Activated T-cell treated with anti-CD3 and anti-CD28 coated beads, Interleukin-2, amount 50 U/mL, for 24 hours (primary cell): Measurements from ENCODE around the gene NRF1.
"Not testable (repeated sequence)": the region's sequence is repeated elsewhere in the genome, so short reads cannot be mapped to it uniquely, and the experiment has no call there.

Source experiments
- DNase-seq: peaks from one replicate; pipeline ENCODE4 v3.0.0-alpha.2; 2020
- H3K27ac Mint-ChIP-seq: 2 replicates; pipeline ENCODE4 v1.8.0; 2020; ENCODE audit warnings: mild to moderate bottlenecking, mixed read lengths
- H3K27me3 Mint-ChIP-seq: 2 replicates; pipeline ENCODE4 v1.8.0; 2020; ENCODE audit warnings: mixed read lengths
- H3K36me3 Mint-ChIP-seq: 2 replicates; pipeline ENCODE4 v1.8.0; 2020; ENCODE audit warnings: low read depth, mixed read lengths
- H3K4me1 Mint-ChIP-seq: 2 replicates; pipeline ENCODE4 v1.8.0; 2020; ENCODE audit warnings: low read depth, mixed read lengths
- H3K4me3 Mint-ChIP-seq: 2 replicates; pipeline ENCODE4 v1.8.0; 2020; ENCODE audit warnings: mild to moderate bottlenecking, moderate library complexity, mixed read lengths
- H3K9me3 Mint-ChIP-seq: 2 replicates; pipeline ENCODE4 v1.8.0; 2020; ENCODE audit warnings: mixed read lengths

The NRF1 gene

GRCh38 chr7:129649128-129649690 lies 37.7 kb downstream of the NRF1 start:
- Mint-ChIP-seq H3K27ac (peak overlapping the region; percentile 58), H3K4me3 (no peak overlapping the region), H3K27me3 (no peaks in the 10 kb centered on the region), H3K36me3 (peaks cover 40% of the 10 kb centered on the region), H3K4me1 (peaks cover 55% of the 10 kb centered on the region), H3K9me3 (no peaks in the 10 kb centered on the region)
- DNase-seq = no peak

- peaks cover 43% of the 10 kb centered on the region for H3K36me3 Mint-ChIP-seq
- no peaks in the 10 kb centered on the region for H3K9me3 Mint-ChIP-seq
- peak overlapping the region; percentile 88 for H3K27ac Mint-ChIP-seq
- H3K27me3 Mint-ChIP-seq = no peaks in the 10 kb centered on the region
- DNase-seq = no peak
- peak overlapping the region; percentile 8 for H3K4me3 Mint-ChIP-seq
- H3K4me1 Mint-ChIP-seq = peaks cover 60% of the 10 kb centered on the region
Measured at GRCh38 chr7:129650056-129650758, 38.7 kb downstream of the NRF1 start.

DNA sequence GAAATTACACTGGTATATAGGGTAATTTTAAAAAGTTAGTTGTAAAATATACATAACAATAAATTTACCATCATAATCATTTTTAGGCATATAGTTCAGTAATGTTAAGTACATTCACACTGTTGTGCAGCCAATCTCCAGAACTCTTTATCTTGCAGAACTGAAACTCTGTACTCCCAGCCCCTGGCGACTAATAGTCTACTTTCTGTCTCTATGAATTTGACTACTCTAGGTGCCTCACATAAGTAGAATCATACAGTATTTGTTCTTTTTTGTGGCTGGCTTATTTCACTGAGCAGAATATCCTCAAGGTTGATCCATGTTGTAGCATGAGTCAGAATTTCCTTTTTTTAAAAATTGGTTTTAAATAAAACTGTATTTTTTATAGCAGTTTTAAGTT lies 41.4 kb downstream of the NRF1 start:
- H3K4me1 Mint-ChIP-seq = peaks cover 64% of the 10 kb centered on the region
- H3K36me3 Mint-ChIP-seq = peaks cover 41% of the 10 kb centered on the region
- no peaks in the 10 kb centered on the region for H3K9me3 Mint-ChIP-seq
- peak overlapping the region; percentile 30 for H3K27ac Mint-ChIP-seq
- H3K4me3 Mint-ChIP-seq = no peak overlapping the region
- no peak for DNase-seq
- no peaks in the 10 kb centered on the region for H3K27me3 Mint-ChIP-seq

- Mint-ChIP-seq H3K36me3 (peaks cover 58% of the 10 kb centered on the region), H3K27me3 (no peaks in the 10 kb centered on the region), H3K9me3 (peaks cover 2% of the 10 kb centered on the region), H3K27ac (no peak overlapping the region), H3K4me3 (no peak overlapping the region), H3K4me1 (peaks cover 42% of the 10 kb centered on the region)
- no peak for DNase-seq
Measured at GRCh38 chr7:129655811-129656210, 44.3 kb downstream of the NRF1 start.

DNA sequence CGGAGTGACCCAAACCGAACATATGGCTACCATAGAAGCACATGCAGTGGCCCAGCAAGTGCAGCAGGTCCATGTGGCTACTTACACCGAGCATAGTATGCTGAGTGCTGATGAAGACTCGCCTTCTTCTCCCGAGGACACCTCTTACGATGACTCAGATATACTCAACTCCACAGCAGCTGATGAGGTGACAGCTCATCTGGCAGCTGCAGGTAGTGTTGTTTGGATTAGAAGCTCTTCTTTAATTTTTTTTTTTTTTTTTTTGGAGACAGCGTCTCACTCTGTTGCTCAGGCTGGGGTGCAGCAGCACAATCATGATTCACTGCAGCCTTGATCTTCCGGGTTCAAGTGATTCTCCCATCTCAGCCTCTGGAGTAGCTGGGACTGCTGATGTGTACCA lies 45.8 kb downstream of the NRF1 start:
- no peak overlapping the region for H3K27ac Mint-ChIP-seq
- peaks cover 13% of the 10 kb centered on the region for H3K9me3 Mint-ChIP-seq
- DNase-seq = no peak
- H3K27me3 Mint-ChIP-seq = no peaks in the 10 kb centered on the region
- no peak overlapping the region for H3K4me3 Mint-ChIP-seq
- peaks cover 41% of the 10 kb centered on the region for H3K4me1 Mint-ChIP-seq
- H3K36me3 Mint-ChIP-seq = peaks cover 64% of the 10 kb centered on the region

- not testable (repeated sequence) for DNase-seq, H3K27ac Mint-ChIP-seq, H3K27me3 Mint-ChIP-seq, H3K4me3 Mint-ChIP-seq
- peaks cover 72% of the 10 kb centered on the region for H3K36me3 Mint-ChIP-seq
- H3K9me3 Mint-ChIP-seq = peaks cover 13% of the 10 kb centered on the region
- peaks cover 27% of the 10 kb centered on the region for H3K4me1 Mint-ChIP-seq
Measured at GRCh38 chr7:129659907-129660306, 48.4 kb downstream of the NRF1 start.

DNA sequence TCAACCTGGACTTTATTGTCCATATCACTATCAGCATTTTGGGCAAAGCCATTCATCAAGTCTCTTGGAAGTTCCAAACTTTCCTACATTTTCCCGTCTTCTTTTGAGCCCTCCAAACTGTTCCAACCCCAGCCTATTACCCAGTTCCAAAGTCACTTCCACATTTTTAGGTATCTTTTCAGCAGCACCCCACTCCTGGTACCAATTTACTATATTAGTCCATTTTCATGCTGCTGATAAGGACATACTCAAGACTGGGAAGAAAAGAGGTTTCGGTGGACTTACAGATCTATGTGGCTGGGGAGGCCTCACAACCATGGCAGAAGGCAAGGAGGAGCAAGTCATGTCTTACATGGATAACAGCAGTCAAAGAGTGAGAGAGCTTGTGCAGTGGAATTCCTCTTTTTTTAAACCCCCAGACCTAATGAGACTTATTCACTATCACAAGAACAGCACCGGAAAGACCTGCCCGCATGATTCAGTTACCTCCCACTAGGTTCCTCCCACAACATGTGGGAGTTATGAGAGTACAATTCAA lies 50.2 kb downstream of the NRF1 start:
- Mint-ChIP-seq H3K36me3 (peaks cover 72% of the 10 kb centered on the region), H3K4me1 (peaks cover 23% of the 10 kb centered on the region), H3K27ac (no peak overlapping the region), H3K9me3 (peaks cover 13% of the 10 kb centered on the region), H3K4me3 (no peak overlapping the region), H3K27me3 (no peaks in the 10 kb centered on the region)
- no peak for DNase-seq

DNA sequence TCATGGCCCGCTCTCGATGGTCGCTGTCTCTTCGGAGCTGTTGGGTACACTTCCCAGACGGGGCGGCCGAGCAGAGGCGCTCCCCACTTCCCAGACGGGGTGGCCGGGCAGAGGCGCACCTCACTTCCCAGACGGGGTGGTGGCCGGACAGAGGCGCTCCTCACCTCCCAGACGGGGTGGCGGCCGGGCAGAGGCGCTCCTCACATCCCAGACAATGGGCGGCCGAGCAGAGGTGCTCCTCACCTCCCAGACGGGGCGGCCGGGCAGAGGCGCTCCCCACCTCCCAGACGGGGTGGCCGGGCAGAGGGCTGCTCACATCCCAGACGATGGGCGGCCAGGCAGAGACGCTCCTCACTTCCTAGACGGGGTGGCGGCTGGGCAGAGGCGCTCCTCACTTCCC lies 51.7 kb downstream of the NRF1 start:
- H3K4me1 Mint-ChIP-seq = peaks cover 19% of the 10 kb centered on the region
- DNase-seq, H3K4me3 Mint-ChIP-seq, H3K27ac Mint-ChIP-seq, H3K27me3 Mint-ChIP-seq: not testable (repeated sequence)
- H3K36me3 Mint-ChIP-seq = peaks cover 62% of the 10 kb centered on the region
- peaks cover 13% of the 10 kb centered on the region for H3K9me3 Mint-ChIP-seq

DNA sequence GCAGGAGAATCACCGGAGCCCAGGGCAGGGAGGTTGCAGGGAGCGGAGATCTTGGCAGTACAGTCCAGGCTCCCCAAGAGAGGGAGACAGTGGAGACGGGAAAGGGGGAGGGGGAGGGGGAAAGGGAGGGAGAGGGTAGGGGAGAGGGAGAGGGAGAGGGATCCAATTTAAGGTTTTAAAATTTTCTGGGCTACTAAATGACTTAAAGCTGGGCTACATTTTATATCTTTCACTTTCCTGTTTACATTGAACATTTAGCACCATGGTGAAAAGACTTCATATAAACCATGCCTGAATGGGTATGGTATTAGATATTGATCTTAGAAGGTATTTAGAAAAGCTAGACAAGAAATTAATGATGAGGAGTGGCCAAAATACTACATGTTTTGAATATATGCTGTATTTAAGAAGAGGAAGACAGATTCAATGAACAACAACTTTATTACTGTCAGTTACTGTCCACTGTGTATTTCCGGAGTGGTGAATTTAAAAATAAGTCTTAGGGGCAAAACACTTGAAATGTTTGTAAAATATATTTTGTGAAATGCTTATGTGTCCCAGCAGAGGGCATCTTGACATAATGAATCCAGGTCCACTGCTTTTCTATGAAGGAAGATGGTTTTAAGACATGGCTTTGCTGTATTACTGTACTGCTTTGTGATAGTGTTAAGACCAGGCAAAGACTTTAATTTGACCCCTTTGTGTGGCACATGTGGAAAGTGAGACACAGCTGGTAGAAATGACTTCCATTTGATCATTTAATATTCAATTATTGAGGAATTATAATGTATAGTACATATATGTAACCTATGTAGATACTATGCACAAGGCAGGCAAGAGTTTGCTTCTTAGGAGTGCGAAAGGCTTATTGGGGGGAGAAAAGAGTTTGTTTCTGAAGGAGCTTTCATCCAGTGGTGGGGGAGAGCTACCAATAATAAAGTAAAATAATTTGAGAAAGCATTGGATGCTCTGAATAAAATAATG lies 52.8 kb downstream of the NRF1 start:
- H3K9me3 Mint-ChIP-seq = peaks cover 13% of the 10 kb centered on the region

DNA sequence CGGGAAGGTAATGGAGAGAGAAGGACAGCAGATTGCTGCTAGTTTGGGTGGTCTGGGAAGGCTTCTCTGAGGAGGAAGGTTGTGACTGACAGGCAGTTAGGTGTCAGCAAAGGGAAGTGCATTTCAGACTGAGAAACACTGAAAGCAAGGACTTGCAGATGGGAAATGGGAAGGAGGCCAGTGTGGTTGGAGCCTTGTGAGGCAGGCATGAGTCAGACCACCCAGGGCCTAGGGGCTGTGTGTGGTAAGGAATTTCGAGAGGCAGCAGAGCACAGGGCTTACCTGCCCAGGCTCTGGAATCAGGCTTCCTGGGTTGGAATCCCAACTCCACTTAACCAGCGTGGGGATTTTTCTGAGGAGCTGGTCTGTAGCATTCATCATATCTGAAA lies 53.5 kb downstream of the NRF1 start:
- Mint-ChIP-seq H3K27me3 (no peaks in the 10 kb centered on the region), H3K36me3 (peaks cover 54% of the 10 kb centered on the region), H3K4me3 (no peak overlapping the region), H3K9me3 (peaks cover 11% of the 10 kb centered on the region), H3K27ac (no peak overlapping the region), H3K4me1 (peaks cover 21% of the 10 kb centered on the region)
- no peak for DNase-seq

More for the DNA sequence above, 52.8 kb downstream of the NRF1 start:
- no peak for DNase-seq
- Mint-ChIP-seq H3K4me3 (no peak overlapping the region), H3K36me3 (peaks cover 56% of the 10 kb centered on the region), H3K27me3 (no peaks in the 10 kb centered on the region), H3K4me1 (peaks cover 19% of the 10 kb centered on the region), H3K27ac (no peak overlapping the region)

GRCh38 chr7:129667116-129667515 lies 55.6 kb downstream of the NRF1 start:
- Mint-ChIP-seq H3K4me1 (peaks cover 13% of the 10 kb centered on the region), H3K9me3 (peaks cover under 1% of the 10 kb centered on the region), H3K4me3 (no peak overlapping the region), H3K27ac (no peak overlapping the region), H3K36me3 (peaks cover 33% of the 10 kb centered on the region), H3K27me3 (no peaks in the 10 kb centered on the region)
- no peak for DNase-seq

- H3K27ac Mint-ChIP-seq = no peak overlapping the region
- H3K36me3 Mint-ChIP-seq = peaks cover 30% of the 10 kb centered on the region
- peaks cover 13% of the 10 kb centered on the region for H3K4me1 Mint-ChIP-seq
- H3K4me3 Mint-ChIP-seq = no peak overlapping the region
- no peak for DNase-seq
- H3K9me3 Mint-ChIP-seq = no peaks in the 10 kb centered on the region
- no peaks in the 10 kb centered on the region for H3K27me3 Mint-ChIP-seq
Measured at GRCh38 chr7:129667551-129667950, 56.0 kb downstream of the NRF1 start.

GRCh38 chr7:129669901-129670300 lies 58.4 kb downstream of the NRF1 start:
- DNase-seq = no peak
- no peak overlapping the region for H3K4me3 Mint-ChIP-seq
- H3K36me3 Mint-ChIP-seq = peaks cover 29% of the 10 kb centered on the region
- H3K27me3 Mint-ChIP-seq = no peaks in the 10 kb centered on the region
- no peaks in the 10 kb centered on the region for H3K9me3 Mint-ChIP-seq
- no peak overlapping the region for H3K27ac Mint-ChIP-seq
- peaks cover 7% of the 10 kb centered on the region for H3K4me1 Mint-ChIP-seq

DNA sequence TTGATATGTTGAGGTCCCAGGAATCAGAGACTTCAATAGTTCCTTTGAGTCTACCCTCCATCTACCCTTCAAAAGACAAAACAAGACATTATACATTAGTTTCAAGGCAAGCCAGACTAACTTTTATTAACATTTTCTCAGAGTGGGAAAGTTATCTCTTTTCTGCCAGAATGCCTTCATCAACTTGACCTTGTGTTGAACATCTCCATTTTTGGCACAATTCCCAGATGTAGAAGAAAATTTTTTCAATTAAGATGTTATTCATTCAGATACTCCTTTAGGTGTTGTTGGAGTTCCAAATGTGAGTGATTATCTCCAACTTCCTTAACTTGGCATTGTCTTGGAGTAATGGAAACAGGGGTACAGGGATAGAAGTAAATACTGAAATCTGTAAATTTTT lies 59.1 kb downstream of the NRF1 start:
- Mint-ChIP-seq H3K4me3 (no peak overlapping the region), H3K9me3 (no peaks in the 10 kb centered on the region), H3K36me3 (peaks cover 34% of the 10 kb centered on the region), H3K4me1 (peaks cover 4% of the 10 kb centered on the region), H3K27me3 (no peaks in the 10 kb centered on the region), H3K27ac (no peak overlapping the region)
- no peak for DNase-seq
